Fibroblast of lung (primary cell): ENCODE results near the gene MGAT4A.

Experiments
- CTCF ChIP-seq, 2 donors: IDR thresholded peaks in 1 of 2; conservative IDR thresholded peaks in 1 of 2; 1 replicate in 1 of 2; 2 replicates in 1 of 2; pipeline ENCODE4 v1.5.1; 2011 to 2012; ENCODE audit warnings: low read length in 2 of 2, control low read depth in 1 of 2, inconsistent platforms in 1 of 2, low read depth in 1 of 2, mild to moderate bottlenecking in 1 of 2
- EZH2 ChIP-seq: IDR thresholded peaks from 2 replicates; pipeline ENCODE4 v1.5.1; 2012; ENCODE audit warnings: low read length, control low read depth, mild to moderate bottlenecking; ENCODE audit errors: missing control alignments

- TF ChIP-seq EZH2 = no peak
- no peak for TF ChIP-seq CTCF (conservative IDR thresholded peaks at IDR 0.05 in 1 of 2, IDR thresholded peaks at IDR 0.05 in 1 of 2; ENCODE audit: low read depth in 1 of 2, low read length in 2 of 2)
Measured at GRCh38 chr2:98763209-98763951, 32.4 kb upstream of the MGAT4A start.
